Neuronal stem cell (in vitro differentiated cells): Measurements from ENCODE around the gene IFNL4. TPM values are rescaled to one million over a fixed set of nuclear protein-coding genes. Genes with fewer than 3 reads are reported as not detected.

Experiments used
- DNase-seq: peaks from one replicate; pipeline ENCODE4 v3.0.0-alpha.2; 2013; ENCODE audit warnings: low spot score
- H2AFZ ChIP-seq: one replicate; pipeline ENCODE4 v1.6.1; 2013; ENCODE audit warnings: mild to moderate bottlenecking, low read length, inconsistent platforms
- H2AK5ac ChIP-seq: 2 replicates; pipeline ENCODE4 v1.6.1; 2013; ENCODE audit warnings: low read depth, mild to moderate bottlenecking, inconsistent platforms, low read length, moderate library complexity, mixed read lengths
- H2BK120ac ChIP-seq: 2 replicates; pipeline ENCODE4 v1.6.1; 2013; ENCODE audit warnings: low read depth, mild to moderate bottlenecking, inconsistent platforms, low read length, moderate library complexity, mixed read lengths
- H2BK12ac ChIP-seq: one replicate; pipeline ENCODE4 v1.6.1; 2013; ENCODE audit warnings: low read length, inconsistent platforms
- H2BK15ac ChIP-seq: 2 replicates; pipeline ENCODE4 v1.6.1; 2013; ENCODE audit warnings: mild to moderate bottlenecking, low read length, inconsistent platforms, mixed read lengths
- H2BK5ac ChIP-seq: one replicate; pipeline ENCODE4 v1.6.1; 2013; ENCODE audit warnings: inconsistent platforms, mild to moderate bottlenecking, low read length, moderate library complexity
- H3K14ac ChIP-seq: one replicate; pipeline ENCODE4 v1.6.1; 2013; ENCODE audit warnings: low read length, inconsistent platforms
- H3K18ac ChIP-seq: 2 replicates; pipeline ENCODE4 v1.6.1; 2013; ENCODE audit warnings: low read length, inconsistent platforms
- H3K23ac ChIP-seq: 2 replicates; pipeline ENCODE4 v1.6.1; 2013; ENCODE audit warnings: low read depth, mild to moderate bottlenecking, mixed read lengths, low read length, inconsistent platforms; ENCODE audit not compliant: poor library complexity
- H3K27ac ChIP-seq: replicated peaks from 3 replicates; pipeline ENCODE4 v1.5.1; 2013; ENCODE audit warnings: low read length, inconsistent platforms
- H3K27me3 ChIP-seq, 3 experiments: 2 replicates each; pipeline ENCODE4 v1.6.1; 2013; ENCODE audit warnings: low read length in 3 of 3, mild to moderate bottlenecking in 2 of 3, inconsistent platforms in 1 of 3, low read depth in 1 of 3, mixed read lengths in 1 of 3, moderate library complexity in 1 of 3; ENCODE audit not compliant: control insufficient read depth in 3 of 3, insufficient read depth in 3 of 3
- H3K36me3 ChIP-seq, 2 donors: replicated peaks in 1 of 2; 2 replicates each; pipeline ENCODE4 v1.6.1; 2013; ENCODE audit warnings: low read length in 2 of 2; ENCODE audit not compliant: control insufficient read depth in 2 of 2, insufficient read depth in 2 of 2
- H3K4ac ChIP-seq: 2 replicates; pipeline ENCODE4 v1.6.1; 2013; ENCODE audit warnings: inconsistent platforms, mild to moderate bottlenecking, low read length, moderate library complexity
- H3K4me1 ChIP-seq, 2 donors: 1 replicate in 1 of 2; 2 replicates in 1 of 2; pipeline ENCODE4 v1.6.1; 2013; ENCODE audit warnings: low read length in 2 of 2, low read depth in 1 of 2; ENCODE audit not compliant: control insufficient read depth in 2 of 2, insufficient read depth in 1 of 2
- H3K4me2 ChIP-seq: one replicate; pipeline ENCODE4 v1.6.1; 2013; ENCODE audit warnings: mild to moderate bottlenecking, low read length, inconsistent platforms; ENCODE audit not compliant: insufficient read depth, poor library complexity, severe bottlenecking
- H3K4me3 ChIP-seq, 2 donors: 2 replicates each; pipeline ENCODE4 v1.5.1; 2013; ENCODE audit warnings: low read length in 2 of 2, mild to moderate bottlenecking in 2 of 2, inconsistent platforms in 1 of 2, moderate library complexity in 1 of 2
- H3K79me1 ChIP-seq: one replicate; pipeline ENCODE4 v1.6.1; 2013; ENCODE audit warnings: low read depth, mild to moderate bottlenecking, inconsistent platforms, low read length, moderate library complexity
- H3K9ac ChIP-seq: one replicate; pipeline ENCODE4 v1.6.1; 2013; ENCODE audit warnings: mild to moderate bottlenecking, low read depth, low read length, inconsistent platforms; ENCODE audit not compliant: poor library complexity
- H3K9me3 ChIP-seq, 2 donors: replicated peaks in 1 of 2; 2 replicates each; pipeline versions ENCODE3 to v1.6.1; 2013; ENCODE audit warnings: low read length in 2 of 2, mild to moderate bottlenecking in 2 of 2, inconsistent platforms in 1 of 2, low read depth in 1 of 2, mixed read lengths in 1 of 2, moderate library complexity in 1 of 2; ENCODE audit not compliant: control insufficient read depth in 2 of 2, insufficient read depth in 1 of 2
- H4K8ac ChIP-seq: one replicate; pipeline ENCODE4 v1.6.1; 2013; ENCODE audit warnings: low read depth, mild to moderate bottlenecking, inconsistent platforms, low read length, moderate library complexity
- H4K91ac ChIP-seq: one replicate; pipeline ENCODE4 v1.6.1; 2013; ENCODE audit warnings: low read length, low read depth, mild to moderate bottlenecking, inconsistent platforms; ENCODE audit not compliant: poor library complexity
- WGBS, 2 donors: extraction: QIAGEN DNeasy Blood & Tissue Kit; methylation state at CpG; one replicate each; pipeline ENCODE4 v1.1.7; 2013; ENCODE audit warnings: missing lambda C conversion rate in 2 of 2, mixed read lengths in 1 of 2; ENCODE audit not compliant: insufficient read length in 2 of 2, insufficient replicate concordance in 1 of 2; ENCODE audit errors: extremely low coverage in 2 of 2; 5-methylcytosine and 5-hydroxymethylcytosine counted together
- polyA plus RNA-seq, 2 experiments: library from polyadenylated mRNA; stranded (reverse); fragments of 200-250 nt; gene quantifications; one replicate each; pipeline ENCODE4 v1.2.3, GENCODE V29; 2013

Gene IFNL4
- polyA plus RNA-seq (2013, experiment 1 of 2): 0.03 TPM
- 0.03 TPM for polyA plus RNA-seq (2013, experiment 2 of 2)

DNA sequence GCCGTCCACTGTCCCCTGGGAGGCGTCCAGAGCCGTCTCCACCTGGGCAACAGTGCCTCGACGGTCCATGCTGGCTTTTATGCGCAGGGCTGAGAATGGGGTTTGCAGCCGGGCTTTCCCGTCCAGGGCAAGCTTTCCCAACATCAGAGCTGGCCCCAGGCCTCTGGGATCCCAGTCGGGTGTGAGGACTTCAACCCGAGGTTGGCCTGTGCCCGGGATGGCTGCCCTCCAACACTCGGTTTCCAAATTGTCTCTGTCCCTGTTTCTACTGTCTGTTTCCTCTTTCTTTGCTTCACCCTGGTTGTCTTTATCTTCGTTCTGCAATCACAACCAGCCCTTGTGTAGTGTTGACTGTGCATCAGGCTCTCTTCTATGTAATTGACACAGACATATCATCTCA is at the start of gene IFNL4:
Gene IFNL4 (minus strand): TSS at position 51 of the 400 bp plus-strand sequence.
- no peak within 1 kb of the TSS for H3K27ac ChIP-seq
- H2BK15ac ChIP-seq: peak within 1 kb of the TSS; percentile 49
- H2AK5ac ChIP-seq: peak within 1 kb of the TSS; percentile 95
- peaks cover 0 to 9% of the 10 kb centered on the region in 2 donors for H3K9me3 ChIP-seq
- H2BK120ac ChIP-seq: peak within 1 kb of the TSS; percentile 47
- H4K91ac ChIP-seq: no peak within 1 kb of the TSS
- H2BK12ac ChIP-seq: no peak within 1 kb of the TSS
- no peaks in the 10 kb centered on the region for H3K36me3 ChIP-seq
- peaks cover 19 to 63% (median 38%) of the 10 kb centered on the region in 3 experiments for H3K27me3 ChIP-seq
- H3K4me1 ChIP-seq: peaks cover 0 to 2% of the 10 kb centered on the region in 2 donors
- DNase-seq: no peak
- H3K79me1 ChIP-seq: no peaks in the 10 kb centered on the region
- peak within 1 kb of the TSS; percentile 73 for H3K23ac ChIP-seq
- peak within 1 kb of the TSS; percentile 33 for H3K4me2 ChIP-seq
- peak within 1 kb of the TSS; percentile 66 for H2BK5ac ChIP-seq
- H3K4me3 ChIP-seq: peak within 1 kb of the TSS; percentile 6 to 9
- no peak within 1 kb of the TSS for H3K9ac ChIP-seq
- peak within 1 kb of the TSS; percentile 83 for H2AFZ ChIP-seq
- H3K14ac ChIP-seq: peak within 1 kb of the TSS; percentile 71
- no CpG with 5 or more reads among the region's 13 CpGs for WGBS, 2 donors
- H3K18ac ChIP-seq: peak within 1 kb of the TSS; percentile 85
- peak within 1 kb of the TSS; percentile 78 for H3K4ac ChIP-seq
- H4K8ac ChIP-seq: no peak within 1 kb of the TSS

GRCh38 chr19:39297931-39298634 is 49.4 kb upstream of the IFNL4 start:
- Histone ChIP-seq H3K23ac (no peak overlapping the region), H4K91ac (no peak overlapping the region), H3K4me1 (no peaks in the 10 kb centered on the region), H2BK15ac (no peak overlapping the region), H3K4me2 (no peak overlapping the region), H2BK5ac (no peak overlapping the region), H2BK120ac (no peak overlapping the region), H3K27ac (no peak overlapping the region), H3K79me1 (no peaks in the 10 kb centered on the region), H2AK5ac (no peak overlapping the region), H3K4ac (no peak overlapping the region), H4K8ac (peak overlapping the region; percentile 43), H3K14ac (peak overlapping the region; percentile 82), H2AFZ (no peak overlapping the region), H3K4me3 (no peak overlapping the region), H3K9me3 (no peaks in the 10 kb centered on the region), H2BK12ac (no peak overlapping the region), H3K27me3 (peaks cover 0 to 49% (median 4%) of the 10 kb centered on the region in 3 experiments), H3K36me3 (no peaks in the 10 kb centered on the region), H3K9ac (no peak overlapping the region), H3K18ac (no peak overlapping the region)
- WGBS, 2 donors: no CpG with 5 or more reads among the region's 17 CpGs
- no peak for DNase-seq

- no peak overlapping the region for H2AK5ac ChIP-seq
- no peaks in the 10 kb centered on the region for H3K4me1 ChIP-seq
- H4K8ac ChIP-seq: no peak overlapping the region
- H3K14ac ChIP-seq: no peak overlapping the region
- no peak overlapping the region for H2BK12ac ChIP-seq
- no peak overlapping the region for H2BK5ac ChIP-seq
- H2BK120ac ChIP-seq: no peak overlapping the region
- H3K27me3 ChIP-seq: peaks cover 0 to 50% (median 4%) of the 10 kb centered on the region in 3 experiments
- no peak overlapping the region for H2BK15ac ChIP-seq
- H3K23ac ChIP-seq: peak overlapping the region; percentile 75
- H3K4me2 ChIP-seq: no peak overlapping the region
- H4K91ac ChIP-seq: no peak overlapping the region
- no peaks in the 10 kb centered on the region for H3K79me1 ChIP-seq
- no peak for DNase-seq
- peak overlapping the region; percentile 40 for H3K9ac ChIP-seq
- H3K9me3 ChIP-seq: no peaks in the 10 kb centered on the region
- no peak overlapping the region for H2AFZ ChIP-seq
- no CpG with 5 or more reads among the region's 4 CpGs for WGBS, 2 donors
- H3K36me3 ChIP-seq: no peaks in the 10 kb centered on the region
- no peak overlapping the region for H3K18ac ChIP-seq
- H3K4ac ChIP-seq: no peak overlapping the region
- H3K27ac ChIP-seq: no peak overlapping the region
- H3K4me3 ChIP-seq: peak overlapping the region in 1 of 2 donors; percentile 63
These were observed 48.2 kb upstream of the IFNL4 start for GRCh38 chr19:39296906-39297305.

- WGBS, 2 donors: no CpG with 5 or more reads among the region's 11 CpGs
- peak within 1 kb of the TSS; percentile 38 for H3K14ac ChIP-seq
- H3K23ac ChIP-seq: peak within 1 kb of the TSS; percentile 75
- H4K91ac ChIP-seq: no peak within 1 kb of the TSS
- no peak within 1 kb of the TSS for H2BK120ac ChIP-seq
- no peak within 1 kb of the TSS for H3K4ac ChIP-seq
- H3K9ac ChIP-seq: peak within 1 kb of the TSS; percentile 40
- H2AFZ ChIP-seq: no peak within 1 kb of the TSS
- H3K4me3 ChIP-seq: peak within 1 kb of the TSS in 1 of 2 donors; percentile 63
- H2BK5ac ChIP-seq: no peak within 1 kb of the TSS
- no peak within 1 kb of the TSS for H2BK12ac ChIP-seq
- no peak within 1 kb of the TSS for H3K27ac ChIP-seq
- H3K9me3 ChIP-seq: no peaks in the 10 kb centered on the region
- H3K4me1 ChIP-seq: no peaks in the 10 kb centered on the region
- no peak within 1 kb of the TSS for H2AK5ac ChIP-seq
- H3K27me3 ChIP-seq: peaks cover 0 to 46% (median 6%) of the 10 kb centered on the region in 3 experiments
- H3K36me3 ChIP-seq: no peaks in the 10 kb centered on the region
- no peak within 1 kb of the TSS for H2BK15ac ChIP-seq
- no peaks in the 10 kb centered on the region for H3K79me1 ChIP-seq
- no peak within 1 kb of the TSS for H3K4me2 ChIP-seq
- H4K8ac ChIP-seq: no peak within 1 kb of the TSS
- DNase-seq: no peak
- no peak within 1 kb of the TSS for H3K18ac ChIP-seq
These were observed 47.5 kb upstream of the IFNL4 start, which contains the start of gene IFNL1 for GRCh38 chr19:39296055-39296645. IFNL1 (plus strand) TSS chr19:39296407; CDS start chr19:39296422, 15 bp downstream.
